ENCODE data around the gene PAGE2B.
"Not testable (repeated sequence)": the region's sequence is repeated elsewhere in the genome, so short reads cannot be mapped to it uniquely, and the experiment has no call there.

PAGE2B gene

GRCh38 chrX:55109306-55109705, 34.5 kb downstream of the PAGE2B start:
- no peak for TF ChIP-seq ZNF70 (CRISPR knock-in tag; IDR thresholded peaks at IDR 0.05)
- TF ChIP-seq ZNF565 (CRISPR knock-in tag; conservative IDR thresholded peaks at IDR 0.05; ENCODE audit: low read depth): no peak
- TF ChIP-seq OSR1 (CRISPR knock-in tag; IDR thresholded peaks at IDR 0.05): no peak
- no peak for TF ChIP-seq ESRRG (CRISPR knock-in tag; IDR thresholded peaks at IDR 0.05)
- no peak for TF ChIP-seq POU6F1 (CRISPR knock-in tag; IDR thresholded peaks at IDR 0.05; ENCODE audit: borderline replicate concordance, low read depth)
- no peak for TF ChIP-seq TOX (CRISPR knock-in tag; IDR thresholded peaks at IDR 0.05; ENCODE audit: borderline replicate concordance)
- ATAC-seq: no peak

GRCh38 chrX:55111578-55112254, 36.9 kb downstream of the PAGE2B start:
- no peak for TF ChIP-seq TOX (CRISPR knock-in tag; IDR thresholded peaks at IDR 0.05; ENCODE audit: borderline replicate concordance)
- TF ChIP-seq ZNF70 (CRISPR knock-in tag; IDR thresholded peaks at IDR 0.05): no peak
- TF ChIP-seq ESRRG (CRISPR knock-in tag; IDR thresholded peaks at IDR 0.05): no peak
- no peak for TF ChIP-seq CSRNP3 (CRISPR knock-in tag; IDR thresholded peaks at IDR 0.05)
- no peak for TF ChIP-seq RARB (CRISPR knock-in tag; IDR thresholded peaks at IDR 0.05)
- no peak for TF ChIP-seq TSHZ2 (CRISPR knock-in tag; IDR thresholded peaks at IDR 0.05)
- TF ChIP-seq TCF4 (CRISPR knock-in tag; IDR thresholded peaks at IDR 0.05; ENCODE audit: borderline replicate concordance): no peak
- TF ChIP-seq ZFP30 (CRISPR knock-in tag; IDR thresholded peaks at IDR 0.05): no peak
- no peak for TF ChIP-seq ISL1 (CRISPR knock-in tag; IDR thresholded peaks at IDR 0.05)
- no peak for TF ChIP-seq CREB5 (CRISPR knock-in tag; IDR thresholded peaks at IDR 0.05; ENCODE audit: low read depth)
- TF ChIP-seq GLIS3 (CRISPR knock-in tag; IDR thresholded peaks at IDR 0.05): no peak
- TF ChIP-seq PPARA (CRISPR knock-in tag; IDR thresholded peaks at IDR 0.05; ENCODE audit: borderline replicate concordance): no peak
- TF ChIP-seq ARNTL (CRISPR knock-in tag; IDR thresholded peaks at IDR 0.05; ENCODE audit: borderline replicate concordance, low read depth): no peak
- no peak for TF ChIP-seq OSR1 (CRISPR knock-in tag; IDR thresholded peaks at IDR 0.05)
- no peak for TF ChIP-seq ZC3H10 (CRISPR knock-in tag; IDR thresholded peaks at IDR 0.05)
- no peak for TF ChIP-seq BACH2 (CRISPR knock-in tag; IDR thresholded peaks at IDR 0.05; ENCODE audit: borderline replicate concordance)
- no peak for TF ChIP-seq SNAI2 (CRISPR knock-in tag; IDR thresholded peaks at IDR 0.05)
- no peak for TF ChIP-seq PATZ1 (CRISPR knock-in tag; IDR thresholded peaks at IDR 0.05; ENCODE audit: borderline replicate concordance)
- TF ChIP-seq ZFP3 (CRISPR knock-in tag; IDR thresholded peaks at IDR 0.05): no peak
- no peak for ATAC-seq

GRCh38 chrX:55116589-55116988, 41.8 kb downstream of the PAGE2B start:
- ATAC-seq: not testable (repeated sequence)

Data from SK-N-SH treated with all-trans-retinoic acid at 6 μM for 48 hours (cell line).